Thyroid gland (tissue), 4 donors: ENCODE results near the gene DVL2.

ENCODE experiments used
- POLR2A ChIP-seq, 2 donors: fragments of 450-650 bp; IDR thresholded peaks; one replicate each; pipeline ENCODE4 v1.6.1; 2017; ENCODE audit warnings: antibody characterized with exemption in 2 of 2, mild to moderate bottlenecking in 2 of 2, moderate library complexity in 1 of 2
- TF ChIP-seq, protein P1 (sequence below), 6 experiments: fragments of 200-600 bp in 3 of 6; fragments of 450-650 bp in 3 of 6; sonication (generic) in 3 of 6; IDR thresholded peaks; one replicate each; pipeline ENCODE4 v1.5.1; 2016 to 2019; ENCODE audit warnings: antibody characterized with exemption in 6 of 6, mild to moderate bottlenecking in 2 of 6, inconsistent platforms in 1 of 6, moderate library complexity in 1 of 6

- TF ChIP-seq POLR2A (IDR thresholded peaks at IDR 0.05): no peak
- TF ChIP-seq, protein P1, sequence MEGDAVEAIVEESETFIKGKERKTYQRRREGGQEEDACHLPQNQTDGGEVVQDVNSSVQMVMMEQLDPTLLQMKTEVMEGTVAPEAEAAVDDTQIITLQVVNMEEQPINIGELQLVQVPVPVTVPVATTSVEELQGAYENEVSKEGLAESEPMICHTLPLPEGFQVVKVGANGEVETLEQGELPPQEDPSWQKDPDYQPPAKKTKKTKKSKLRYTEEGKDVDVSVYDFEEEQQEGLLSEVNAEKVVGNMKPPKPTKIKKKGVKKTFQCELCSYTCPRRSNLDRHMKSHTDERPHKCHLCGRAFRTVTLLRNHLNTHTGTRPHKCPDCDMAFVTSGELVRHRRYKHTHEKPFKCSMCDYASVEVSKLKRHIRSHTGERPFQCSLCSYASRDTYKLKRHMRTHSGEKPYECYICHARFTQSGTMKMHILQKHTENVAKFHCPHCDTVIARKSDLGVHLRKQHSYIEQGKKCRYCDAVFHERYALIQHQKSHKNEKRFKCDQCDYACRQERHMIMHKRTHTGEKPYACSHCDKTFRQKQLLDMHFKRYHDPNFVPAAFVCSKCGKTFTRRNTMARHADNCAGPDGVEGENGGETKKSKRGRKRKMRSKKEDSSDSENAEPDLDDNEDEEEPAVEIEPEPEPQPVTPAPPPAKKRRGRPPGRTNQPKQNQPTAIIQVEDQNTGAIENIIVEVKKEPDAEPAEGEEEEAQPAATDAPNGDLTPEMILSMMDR (IDR thresholded peaks at IDR 0.05): no peak
Observed at GRCh38 chr17:7178973-7179316, 55.4 kb downstream of the DVL2 start.
